Measurements from ENCODE around the gene ABCA5. TPM values are rescaled to one million over a fixed set of nuclear protein-coding genes. Genes with fewer than 3 reads are reported as not detected.

The ABCA5 gene, protein sequence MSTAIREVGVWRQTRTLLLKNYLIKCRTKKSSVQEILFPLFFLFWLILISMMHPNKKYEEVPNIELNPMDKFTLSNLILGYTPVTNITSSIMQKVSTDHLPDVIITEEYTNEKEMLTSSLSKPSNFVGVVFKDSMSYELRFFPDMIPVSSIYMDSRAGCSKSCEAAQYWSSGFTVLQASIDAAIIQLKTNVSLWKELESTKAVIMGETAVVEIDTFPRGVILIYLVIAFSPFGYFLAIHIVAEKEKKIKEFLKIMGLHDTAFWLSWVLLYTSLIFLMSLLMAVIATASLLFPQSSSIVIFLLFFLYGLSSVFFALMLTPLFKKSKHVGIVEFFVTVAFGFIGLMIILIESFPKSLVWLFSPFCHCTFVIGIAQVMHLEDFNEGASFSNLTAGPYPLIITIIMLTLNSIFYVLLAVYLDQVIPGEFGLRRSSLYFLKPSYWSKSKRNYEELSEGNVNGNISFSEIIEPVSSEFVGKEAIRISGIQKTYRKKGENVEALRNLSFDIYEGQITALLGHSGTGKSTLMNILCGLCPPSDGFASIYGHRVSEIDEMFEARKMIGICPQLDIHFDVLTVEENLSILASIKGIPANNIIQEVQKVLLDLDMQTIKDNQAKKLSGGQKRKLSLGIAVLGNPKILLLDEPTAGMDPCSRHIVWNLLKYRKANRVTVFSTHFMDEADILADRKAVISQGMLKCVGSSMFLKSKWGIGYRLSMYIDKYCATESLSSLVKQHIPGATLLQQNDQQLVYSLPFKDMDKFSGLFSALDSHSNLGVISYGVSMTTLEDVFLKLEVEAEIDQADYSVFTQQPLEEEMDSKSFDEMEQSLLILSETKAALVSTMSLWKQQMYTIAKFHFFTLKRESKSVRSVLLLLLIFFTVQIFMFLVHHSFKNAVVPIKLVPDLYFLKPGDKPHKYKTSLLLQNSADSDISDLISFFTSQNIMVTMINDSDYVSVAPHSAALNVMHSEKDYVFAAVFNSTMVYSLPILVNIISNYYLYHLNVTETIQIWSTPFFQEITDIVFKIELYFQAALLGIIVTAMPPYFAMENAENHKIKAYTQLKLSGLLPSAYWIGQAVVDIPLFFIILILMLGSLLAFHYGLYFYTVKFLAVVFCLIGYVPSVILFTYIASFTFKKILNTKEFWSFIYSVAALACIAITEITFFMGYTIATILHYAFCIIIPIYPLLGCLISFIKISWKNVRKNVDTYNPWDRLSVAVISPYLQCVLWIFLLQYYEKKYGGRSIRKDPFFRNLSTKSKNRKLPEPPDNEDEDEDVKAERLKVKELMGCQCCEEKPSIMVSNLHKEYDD (N-terminal part only)
- 72.1 TPM for total RNA-seq

DNA sequence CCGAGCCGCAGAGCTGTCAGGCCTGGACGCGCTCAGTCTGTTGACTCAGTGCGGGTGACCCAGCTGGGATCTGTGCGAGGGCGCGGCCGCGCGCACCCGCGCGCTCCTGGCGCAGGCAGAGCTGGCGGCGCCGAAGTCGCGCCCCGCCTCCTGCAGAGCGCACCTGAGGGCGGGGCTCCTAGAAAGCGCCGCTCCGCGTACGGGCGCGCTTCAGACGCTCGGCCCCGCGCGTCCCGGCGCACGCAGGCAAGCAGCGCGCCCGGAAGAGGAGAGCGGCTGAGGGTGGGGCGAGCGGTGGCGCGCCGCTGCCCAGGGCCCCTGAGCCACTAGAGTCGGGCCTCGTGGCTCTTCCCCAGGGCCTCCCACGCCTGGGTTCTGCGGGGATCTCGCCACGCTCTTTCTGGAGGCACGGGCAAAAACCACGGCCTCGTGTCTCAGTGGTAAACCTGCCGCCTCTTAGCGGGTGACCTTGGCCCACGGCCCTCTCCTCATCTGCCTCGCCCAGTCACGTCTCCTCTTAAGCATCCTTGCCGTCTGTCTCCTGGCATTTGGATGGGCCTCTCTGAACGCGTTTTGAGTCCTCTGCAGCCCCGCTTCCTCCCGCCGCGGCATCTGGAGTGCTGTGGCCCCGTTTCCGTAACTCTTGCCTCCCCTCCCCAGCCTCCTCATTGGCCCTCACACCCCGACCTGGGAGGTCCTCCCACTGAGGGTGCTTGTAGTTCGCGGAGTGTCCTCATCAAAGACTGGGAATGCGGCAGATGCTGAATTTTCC lies at the start of gene ABCA5:
ABCA5 (minus strand) TSS at position 74 of the 772 bp plus-strand sequence. CDS start 12,718 bp downstream, outside the sequence.
- DNase-seq, result peak; percentile 86

DNA sequence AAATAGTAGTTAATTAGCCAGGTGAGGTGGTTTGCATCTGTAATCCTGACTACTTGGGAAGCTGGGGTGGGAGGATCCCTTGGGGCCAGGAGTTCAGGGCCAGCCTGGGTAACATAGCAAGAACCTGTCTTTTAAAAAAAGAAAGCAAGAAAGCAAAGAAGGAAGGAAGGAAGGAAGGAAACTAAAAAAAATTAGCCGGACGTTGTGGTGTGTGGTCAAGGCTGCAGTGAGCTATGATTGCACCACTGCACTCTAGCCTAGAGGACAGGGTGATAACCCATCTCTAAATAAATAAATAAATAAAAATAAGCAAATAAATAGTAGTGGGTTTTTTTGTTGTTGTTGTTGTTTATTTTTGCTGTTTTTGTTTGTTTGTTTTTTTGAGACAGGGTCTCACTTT lies 48.3 kb upstream of the ABCA5 start:
- DNase-seq, result no peak

DNA sequence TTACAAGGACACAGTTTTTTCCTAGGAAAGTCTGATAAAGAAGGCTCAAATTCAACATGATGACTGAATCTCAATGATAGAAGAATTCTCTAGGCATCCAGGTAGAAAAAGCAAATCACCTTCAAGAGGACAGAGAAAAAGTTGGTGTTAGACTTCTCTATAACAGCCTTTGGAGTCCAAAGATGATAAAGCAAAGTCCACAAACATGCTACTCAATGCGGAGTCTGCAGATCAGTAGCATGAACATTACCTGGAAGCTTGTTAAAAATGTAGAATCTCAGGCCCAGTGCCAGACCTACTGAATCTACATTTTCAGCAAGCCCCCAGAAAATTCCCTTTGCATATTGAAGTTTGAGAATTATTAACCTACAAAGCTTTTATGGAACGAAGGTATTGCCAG lies 46.1 kb upstream of the ABCA5 start:
- no peak for DNase-seq

DNA sequence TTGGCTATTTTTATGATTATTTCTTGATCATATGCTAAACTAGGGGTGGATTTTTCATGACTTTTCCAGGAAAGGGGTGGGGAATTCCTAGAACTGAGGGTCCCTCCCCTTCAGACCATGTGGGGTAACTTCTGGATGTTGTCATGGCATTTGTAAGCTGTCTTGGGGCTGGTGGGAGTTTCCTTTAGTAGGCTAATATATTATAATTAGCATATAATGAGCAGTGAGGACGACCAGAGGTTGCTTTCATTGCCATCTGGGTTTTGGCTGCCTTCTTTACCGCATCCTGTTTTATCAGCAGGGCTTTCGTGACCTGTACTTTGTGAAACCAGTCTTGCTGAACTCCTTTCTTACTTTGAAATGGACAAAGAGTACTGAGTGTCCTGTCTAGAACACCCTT lies 40.4 kb upstream of the ABCA5 start:
- DNase-seq, result no peak

DNA sequence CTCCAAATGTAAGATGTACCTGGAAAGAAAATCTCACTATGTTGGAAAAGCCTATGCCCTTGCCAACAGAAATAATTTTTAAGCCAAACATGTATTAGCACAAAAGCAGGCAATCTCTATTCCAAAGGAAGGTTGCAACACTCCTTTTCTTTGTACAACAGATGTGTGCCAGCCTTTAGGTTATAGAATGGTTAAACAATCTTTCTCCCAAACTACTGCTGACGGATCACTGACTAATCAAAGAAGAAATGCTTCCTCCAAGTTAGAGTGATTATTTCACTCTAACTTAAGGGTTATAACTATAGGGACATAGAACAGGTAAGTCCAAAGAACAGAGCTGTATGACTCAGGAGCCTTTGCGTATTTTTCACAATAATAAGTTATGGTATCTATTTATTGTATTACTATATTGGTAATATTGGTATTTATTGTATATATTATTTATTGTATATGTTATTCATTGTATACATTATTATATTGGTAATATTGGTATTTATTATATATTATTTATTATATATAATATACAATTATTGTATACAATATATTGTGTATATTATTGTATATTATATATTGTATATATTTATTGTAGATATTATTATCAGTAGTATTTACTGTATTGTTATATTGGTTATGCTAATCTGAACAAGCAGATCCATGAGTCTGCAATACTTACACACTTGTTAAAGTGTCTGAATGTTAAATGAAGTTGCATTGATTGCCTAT lies 36.7 kb upstream of the ABCA5 start:
- no peak for DNase-seq

DNA sequence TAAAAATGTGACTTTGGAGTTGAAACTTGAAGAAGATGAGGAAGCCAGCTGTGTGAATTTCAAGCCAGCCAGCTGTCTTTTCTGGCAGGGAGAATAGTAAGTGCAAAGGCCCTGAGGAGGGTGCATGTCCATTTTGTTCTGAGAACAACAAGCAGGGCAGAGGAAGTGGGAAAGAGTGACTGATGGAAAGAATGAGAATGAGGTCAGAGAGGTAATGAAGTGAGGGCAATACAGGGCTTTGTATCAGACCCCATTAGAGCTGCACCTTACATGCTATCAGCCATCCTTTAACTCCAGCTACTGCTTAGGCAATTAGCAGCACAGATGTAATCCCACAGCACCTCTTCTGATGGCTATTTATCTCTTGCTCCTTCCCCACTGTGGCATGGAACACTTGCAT lies 34.2 kb upstream of the ABCA5 start:
- DNase-seq, result no peak

DNA sequence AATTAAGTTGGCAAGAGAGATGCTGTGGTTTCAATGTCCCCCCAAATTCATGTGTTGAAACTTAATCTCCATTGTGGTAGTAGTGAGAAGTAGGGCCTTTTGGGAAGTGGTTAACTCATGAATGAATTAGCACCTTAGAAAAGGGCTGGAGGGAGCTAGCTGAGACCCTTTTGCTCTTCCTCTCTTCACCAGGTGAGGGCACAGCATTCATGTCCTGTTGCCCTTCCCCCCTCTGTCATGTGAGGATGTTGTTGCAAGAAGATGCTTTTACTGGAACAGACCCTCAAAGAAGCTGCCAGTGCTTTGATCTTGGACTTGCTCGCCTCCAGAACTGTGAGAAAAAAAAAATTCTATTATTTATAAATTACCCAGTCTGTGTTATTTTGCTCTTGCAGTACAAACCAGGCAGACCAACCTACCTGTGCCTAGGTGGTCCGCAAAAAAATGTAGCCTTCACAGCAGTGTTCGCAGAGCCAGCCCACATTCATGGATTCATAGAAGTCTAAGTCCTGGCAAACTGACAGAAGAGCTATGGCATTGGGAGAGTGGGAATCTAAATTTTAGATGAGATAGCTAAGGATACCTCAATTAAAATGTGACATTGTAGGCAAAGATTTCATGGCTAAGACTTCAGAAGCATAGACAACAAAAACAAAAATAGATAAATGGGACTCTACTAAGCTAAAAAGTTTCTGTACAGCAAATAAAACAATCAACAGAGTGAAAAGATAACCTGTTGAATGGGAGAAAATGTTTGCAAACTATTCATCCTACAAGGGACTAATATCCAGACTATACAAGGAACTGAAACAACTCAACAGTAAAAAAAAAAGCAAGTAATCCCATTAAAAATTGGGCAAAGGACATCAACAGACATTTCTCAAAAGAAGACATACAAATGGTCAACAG lies 32.0 kb upstream of the ABCA5 start:
- no peak for DNase-seq

DNA sequence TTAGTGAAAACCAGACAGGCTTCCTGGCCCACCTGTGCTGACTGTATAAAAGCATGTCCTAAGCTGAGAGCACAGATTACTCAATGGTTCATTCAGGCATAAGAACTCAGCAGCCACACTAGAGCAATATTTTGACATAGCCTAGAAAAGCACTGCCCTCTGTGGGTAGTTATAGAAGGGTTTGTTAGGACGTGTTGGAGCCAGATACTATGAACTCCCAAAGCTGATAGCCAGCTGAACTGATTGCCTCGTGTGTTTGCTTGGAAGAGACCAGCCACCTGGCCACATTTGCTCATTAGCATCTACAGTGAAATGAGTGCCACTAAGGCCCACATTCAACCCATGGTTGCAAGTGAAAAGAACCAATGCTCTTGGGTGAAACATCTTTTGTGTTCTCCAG lies 30.8 kb upstream of the ABCA5 start:
- no peak for DNase-seq

DNA sequence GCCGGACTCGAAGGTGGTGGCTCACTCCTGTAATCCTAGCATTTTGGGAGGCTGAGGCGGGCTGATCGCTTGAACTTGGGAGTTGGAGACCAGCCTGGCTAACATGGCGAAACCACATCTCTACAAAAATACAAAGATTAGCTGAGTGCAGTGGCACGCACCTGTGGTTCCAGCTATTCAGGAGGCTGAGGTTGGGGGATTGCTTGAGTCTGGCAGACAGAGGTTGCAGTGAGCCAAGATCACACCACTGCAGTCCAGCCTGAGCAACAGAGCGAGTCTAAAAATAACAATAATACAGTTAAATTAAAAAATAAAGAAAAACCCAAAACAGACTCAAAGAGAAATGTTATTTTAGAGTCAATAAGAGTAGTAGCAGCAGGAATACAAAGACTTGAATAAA lies 29.7 kb upstream of the ABCA5 start:
- DNase-seq, result no peak

DNA sequence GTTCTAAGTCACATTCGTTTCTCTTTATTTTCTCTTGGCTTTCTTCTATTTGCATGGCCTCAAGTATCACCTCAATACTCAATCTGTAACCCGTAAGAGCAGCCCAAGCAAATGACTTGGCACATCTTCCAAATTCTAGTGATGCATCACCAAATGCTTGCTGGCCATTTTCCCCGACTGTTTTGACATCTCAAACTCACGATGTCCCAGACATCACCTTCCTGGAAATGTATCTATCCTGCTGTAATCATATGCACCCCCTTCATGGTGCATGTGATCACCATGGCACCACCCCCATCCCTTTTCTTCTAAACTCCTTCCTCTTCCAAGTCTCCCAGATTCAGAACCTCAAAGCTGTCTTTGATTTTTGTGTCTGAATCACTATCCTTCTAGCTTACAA lies 24.0 kb upstream of the ABCA5 start:
- no peak for DNase-seq

DNA sequence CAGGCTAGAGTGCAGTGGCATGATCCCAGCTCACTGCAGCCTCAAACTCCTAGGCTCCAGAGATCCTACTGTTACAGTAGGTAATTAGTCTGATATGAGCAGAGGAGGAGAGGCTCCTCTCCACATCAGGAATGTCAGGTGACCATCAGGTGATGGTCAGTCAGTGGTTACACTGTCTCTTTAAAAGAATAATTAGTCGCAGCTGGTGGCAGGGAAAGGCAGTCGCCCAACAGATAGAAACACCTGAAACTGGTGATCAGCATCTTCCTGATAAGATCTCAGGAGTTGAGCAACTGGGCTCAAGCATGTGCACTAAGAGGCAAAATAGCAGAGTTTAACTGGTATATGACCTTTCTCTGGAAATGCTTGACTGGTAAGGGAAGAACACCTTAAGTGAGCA lies 21.5 kb upstream of the ABCA5 start:
- no peak for DNase-seq

DNA sequence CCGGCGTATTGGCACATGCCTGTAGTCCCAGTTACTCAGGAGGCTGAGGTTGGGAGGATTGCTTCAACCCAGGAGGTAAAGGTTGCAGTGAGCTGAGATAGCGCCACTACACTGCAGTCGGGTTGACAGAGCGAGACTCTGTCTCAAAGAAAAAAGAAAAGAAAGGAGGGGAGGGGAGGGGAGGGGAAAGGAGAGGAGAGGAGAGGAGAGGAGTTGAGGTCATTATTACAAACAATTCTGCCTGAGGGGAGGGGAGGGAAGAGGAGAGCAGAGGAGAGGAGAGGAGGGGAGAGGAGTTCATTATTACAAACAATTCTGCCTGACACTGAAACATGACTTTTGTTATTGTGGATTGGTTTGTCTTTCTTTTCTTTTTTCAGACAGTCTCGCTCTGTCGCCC lies 19.8 kb upstream of the ABCA5 start:
- DNase-seq, result no peak

DNA sequence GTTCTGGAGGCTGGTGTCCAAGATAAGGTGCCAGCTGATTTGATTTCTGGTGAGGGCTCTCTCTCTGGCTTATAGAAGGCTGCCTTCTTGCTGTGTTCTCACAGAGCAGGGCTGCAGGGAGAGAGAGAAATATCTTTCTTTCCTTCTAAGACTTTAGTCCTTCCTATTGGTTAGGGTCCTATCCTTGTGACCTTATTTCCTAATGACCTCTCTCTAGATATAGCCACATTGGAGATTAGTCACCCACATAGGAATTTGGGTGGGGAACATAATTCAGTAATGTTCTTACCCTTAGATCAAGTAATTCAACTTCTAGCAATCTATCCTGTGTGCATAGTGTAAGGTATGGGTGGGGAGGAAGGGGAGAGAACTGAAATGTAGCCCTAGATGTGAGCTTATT lies 18.0 kb upstream of the ABCA5 start:
- DNase-seq, result no peak

DNA sequence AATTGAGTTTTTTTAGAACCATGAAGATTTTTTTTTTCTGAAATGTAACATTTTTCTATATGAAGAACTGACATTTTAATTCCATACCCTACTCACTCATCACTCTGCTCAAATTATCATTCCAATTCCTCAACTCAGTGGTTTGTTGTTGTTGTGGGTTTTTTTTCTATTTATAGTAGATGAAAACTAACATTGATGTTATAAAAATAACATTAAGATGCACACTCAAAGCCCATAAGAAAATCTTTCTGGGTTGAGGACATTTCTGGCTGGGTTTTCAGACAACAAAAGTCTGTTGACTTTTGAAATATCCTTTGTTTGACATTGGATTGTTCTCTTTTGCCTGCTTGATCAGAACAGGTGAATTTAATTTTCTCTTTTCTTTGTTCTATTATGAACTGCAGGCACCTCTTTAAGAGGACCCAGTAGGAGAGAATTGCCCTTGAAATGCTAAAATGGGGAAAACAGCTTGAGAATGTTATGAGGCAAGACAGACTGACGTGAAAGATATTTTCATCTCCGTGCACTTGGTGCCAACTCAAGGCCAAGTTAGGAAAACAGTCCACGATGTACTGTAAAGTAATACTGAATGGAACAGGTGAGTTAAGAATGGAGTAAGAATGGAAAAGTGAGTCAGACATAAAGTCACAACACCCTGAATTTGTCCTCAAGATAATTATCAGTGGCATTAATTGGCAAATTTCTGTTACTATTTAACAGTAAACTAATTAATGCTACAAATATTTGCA lies 16.1 kb upstream of the ABCA5 start:
- DNase-seq, result no peak

DNA sequence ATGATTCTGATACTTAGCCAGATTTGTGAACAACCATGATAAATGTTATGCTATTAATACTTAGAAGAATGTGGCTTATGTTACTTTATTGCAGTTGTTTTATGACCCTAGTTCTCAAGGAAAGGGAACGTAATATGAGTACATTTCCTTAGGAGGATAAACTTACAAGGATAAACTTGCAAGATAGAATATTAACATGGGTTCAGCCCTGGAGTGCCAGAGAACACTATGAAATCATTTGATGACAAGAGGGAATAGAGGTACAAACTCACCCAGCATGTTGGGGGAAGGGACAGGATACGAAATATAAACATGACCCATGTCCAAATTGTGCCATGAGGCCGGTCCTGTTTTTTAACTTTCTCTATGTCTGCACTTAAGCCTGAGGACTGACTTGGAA lies 13.0 kb upstream of the ABCA5 start:
- DNase-seq, result no peak

DNA sequence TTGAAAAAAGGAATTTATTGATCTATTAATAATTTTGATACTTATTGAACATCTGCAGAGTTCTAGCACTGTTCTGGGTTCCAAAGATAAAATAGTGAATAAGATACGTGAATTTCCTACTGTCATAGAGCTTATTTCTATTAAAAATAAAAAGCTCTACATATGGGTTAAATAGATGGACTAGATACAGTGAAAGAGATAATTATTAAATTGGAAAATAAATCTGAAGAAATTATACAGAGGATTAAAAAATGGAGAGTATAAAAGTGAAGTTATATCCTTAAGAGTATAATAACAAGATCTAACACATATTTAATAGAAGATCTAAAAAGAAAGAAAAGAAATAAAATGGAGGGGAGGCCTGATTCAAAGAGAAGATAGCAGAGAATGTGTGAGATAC lies 10.1 kb upstream of the ABCA5 start:
- DNase-seq, result no peak

DNA sequence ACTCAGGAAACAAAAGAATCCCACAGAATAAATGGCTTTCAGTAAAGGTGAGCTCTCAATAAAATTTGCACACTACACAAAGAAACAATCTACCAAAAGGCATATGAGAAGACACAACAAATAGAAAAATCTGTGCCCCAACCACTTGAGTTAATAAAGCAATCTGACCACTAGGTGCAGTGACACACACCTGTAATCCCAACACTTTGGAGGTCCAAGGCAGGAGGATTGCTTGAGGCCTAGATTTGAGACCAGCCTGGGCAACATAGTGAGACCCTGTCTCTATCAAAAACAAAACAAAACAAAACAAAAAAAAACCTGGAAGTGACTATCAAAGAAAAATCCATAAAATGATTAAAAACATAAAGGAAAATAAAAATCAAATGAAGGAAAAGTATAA lies 9.6 kb upstream of the ABCA5 start:
- no peak for DNase-seq

DNA sequence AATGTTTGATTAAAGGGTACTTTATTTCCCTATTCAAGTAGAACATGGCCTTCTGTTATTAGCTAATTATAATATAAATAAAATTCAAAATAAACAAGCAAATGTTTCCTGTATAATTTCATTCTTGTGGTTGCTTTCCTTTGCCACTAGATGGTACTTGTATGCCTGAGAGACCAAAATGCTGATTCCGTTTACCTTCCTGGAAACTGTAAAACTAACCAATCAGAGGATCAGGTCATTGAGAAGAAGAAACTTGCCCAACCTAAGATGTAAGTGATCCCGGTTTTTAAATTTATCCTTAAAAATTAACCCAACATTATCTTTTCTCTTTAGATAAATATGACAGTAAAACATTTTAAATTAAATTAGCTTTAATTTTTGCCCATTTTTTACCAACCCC lies 8.1 kb upstream of the ABCA5 start:
- DNase-seq, result no peak

DNA sequence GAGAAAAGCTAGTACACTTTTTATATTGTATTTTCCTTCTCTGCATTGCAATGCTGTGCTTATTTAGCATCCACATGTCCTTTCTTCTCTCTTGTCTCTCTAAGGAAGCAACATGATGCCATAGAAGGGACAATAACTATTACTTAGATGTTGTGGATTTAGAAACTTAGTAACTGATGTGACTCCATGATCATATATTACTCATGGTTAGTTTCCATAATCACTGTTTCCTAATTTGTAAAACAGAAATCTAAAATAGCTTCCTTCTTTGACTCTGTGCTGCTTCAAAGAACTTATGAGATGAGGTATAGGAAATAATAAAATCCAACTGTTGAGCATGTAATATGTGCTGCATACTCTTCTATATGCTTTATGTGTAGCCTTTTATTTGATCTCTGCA lies 6.6 kb upstream of the ABCA5 start:
- DNase-seq, result no peak
